Muscle of back (tissue), 11 donors: ENCODE measurements around the gene PFKFB3. TPM values are rescaled to one million over a fixed set of nuclear protein-coding genes. Genes with fewer than 3 reads are reported as not detected.
"Not testable (repeated sequence)": the region's sequence is repeated elsewhere in the genome, so short reads cannot be mapped to it uniquely, and the experiment has no call there.

Experiments used
- DNase-seq, 3 donors: peaks; one replicate each; pipeline versions ENCODE4 v3.0.0 to v3.0.0-alpha.2; 2013
- polyA plus RNA-seq, 10 donors: library from polyadenylated mRNA; unstranded; fragments of 120-200 nt; gene quantifications; one replicate each; pipeline ENCODE4 v1.2.1, GENCODE V29; 2013; ENCODE audit not compliant: insufficient read length in 10 of 10

PFKFB3 gene
- polyA plus RNA-seq, 10 donors = 9.2 to 15.8 (median 12.2) TPM

GRCh38 chr10:6233725-6234277 is 31.1 kb downstream of the PFKFB3 start:
- DNase-seq = no peak

DNA sequence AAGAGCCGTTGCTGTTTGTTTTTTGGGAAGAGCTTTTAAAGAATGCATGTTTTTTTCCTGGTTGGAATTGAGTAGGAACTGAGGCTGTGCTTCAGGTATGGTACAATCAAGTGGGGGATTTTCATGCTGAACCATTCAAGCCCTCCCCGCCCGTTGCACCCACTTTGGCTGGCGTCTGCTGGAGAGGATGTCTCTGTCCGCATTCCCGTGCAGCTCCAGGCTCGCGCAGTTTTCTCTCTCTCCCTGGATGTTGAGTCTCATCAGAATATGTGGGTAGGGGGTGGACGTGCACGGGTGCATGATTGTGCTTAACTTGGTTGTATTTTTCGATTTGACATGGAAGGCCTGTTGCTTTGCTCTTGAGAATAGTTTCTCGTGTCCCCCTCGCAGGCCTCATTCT is 31.6 kb downstream of the PFKFB3 start:
- no peak for DNase-seq

GRCh38 chr10:6236349-6237198 is 33.8 kb downstream of the PFKFB3 start:
- DNase-seq = no peak

- DNase-seq = no peak
These were observed 34.4 kb downstream of the PFKFB3 start for GRCh38 chr10:6237199-6237530.

DNA sequence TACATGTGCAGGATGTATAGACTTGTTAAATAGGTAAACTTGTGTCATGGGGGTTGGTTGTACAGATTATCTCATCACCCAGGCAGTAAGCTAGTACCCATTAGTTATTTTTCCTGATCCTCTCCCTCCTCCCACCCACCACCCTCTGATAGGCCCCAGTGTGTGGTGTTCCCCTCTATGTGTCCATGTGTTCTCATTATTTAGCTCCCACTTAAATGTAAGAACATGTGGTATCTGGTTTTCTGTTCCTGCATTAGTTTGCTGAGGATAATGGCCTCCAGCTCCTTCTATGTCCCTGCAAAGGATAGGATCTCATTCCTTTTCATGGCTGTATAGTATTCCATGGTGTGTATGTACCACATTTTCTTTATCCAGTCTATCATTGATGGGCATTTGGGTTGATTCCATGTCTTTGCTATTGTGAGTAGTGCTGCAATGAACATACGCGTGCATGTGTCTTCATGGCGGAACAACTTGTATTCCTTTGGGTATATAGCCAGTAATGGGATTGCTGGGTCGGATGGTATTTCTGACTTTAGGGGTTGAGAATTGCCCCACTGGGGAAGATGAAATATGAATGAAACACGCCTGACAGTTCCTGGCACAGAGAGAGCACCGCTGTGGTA is 36.0 kb downstream of the PFKFB3 start:
- not testable (repeated sequence) for DNase-seq

- peak in 1 of 3 donors; percentile 94 for DNase-seq
These were observed 36.7 kb downstream of the PFKFB3 start for GRCh38 chr10:6239213-6239991.

GRCh38 chr10:6240254-6240653 is 37.5 kb downstream of the PFKFB3 start:
- no peak for DNase-seq

DNA sequence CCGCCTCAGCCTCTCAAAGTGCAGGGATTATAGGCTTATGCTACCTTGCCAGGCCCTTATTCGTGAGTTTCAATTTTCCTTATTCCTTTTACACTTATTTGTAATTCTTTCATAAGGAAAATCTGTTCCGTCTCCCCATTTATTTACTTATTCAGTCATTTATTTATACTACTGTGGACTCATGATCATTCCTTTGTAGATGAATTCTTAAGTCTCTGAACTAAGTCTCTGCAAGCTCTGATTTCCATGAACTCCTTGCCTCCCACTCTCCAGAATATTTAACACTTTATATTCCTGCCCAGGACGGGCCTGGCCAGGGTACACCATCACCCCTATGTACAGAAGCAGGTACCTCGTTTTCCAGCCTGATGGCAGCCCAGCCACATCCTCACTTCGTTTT is 39.4 kb downstream of the PFKFB3 start:
- no peak for DNase-seq

DNA sequence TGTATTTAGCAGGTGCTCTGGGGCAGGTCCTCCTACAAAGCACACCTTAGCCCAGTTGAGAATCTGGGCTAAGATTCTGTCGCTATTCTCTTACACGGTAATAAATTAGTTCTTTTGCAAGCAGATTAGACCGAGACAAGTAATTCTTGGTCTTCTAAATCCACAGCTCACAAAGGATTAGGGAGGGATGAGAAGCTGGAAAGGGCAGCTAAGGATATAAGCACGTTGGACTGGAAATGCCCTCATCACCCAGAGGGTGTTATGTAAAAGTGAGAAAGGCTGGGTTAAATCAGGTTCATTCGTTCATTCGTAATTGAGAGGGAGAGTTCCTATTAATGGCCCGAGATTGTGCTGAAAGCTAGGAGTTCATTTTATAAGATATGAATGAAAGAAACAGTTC is 41.8 kb downstream of the PFKFB3 start:
- DNase-seq = no peak

DNA sequence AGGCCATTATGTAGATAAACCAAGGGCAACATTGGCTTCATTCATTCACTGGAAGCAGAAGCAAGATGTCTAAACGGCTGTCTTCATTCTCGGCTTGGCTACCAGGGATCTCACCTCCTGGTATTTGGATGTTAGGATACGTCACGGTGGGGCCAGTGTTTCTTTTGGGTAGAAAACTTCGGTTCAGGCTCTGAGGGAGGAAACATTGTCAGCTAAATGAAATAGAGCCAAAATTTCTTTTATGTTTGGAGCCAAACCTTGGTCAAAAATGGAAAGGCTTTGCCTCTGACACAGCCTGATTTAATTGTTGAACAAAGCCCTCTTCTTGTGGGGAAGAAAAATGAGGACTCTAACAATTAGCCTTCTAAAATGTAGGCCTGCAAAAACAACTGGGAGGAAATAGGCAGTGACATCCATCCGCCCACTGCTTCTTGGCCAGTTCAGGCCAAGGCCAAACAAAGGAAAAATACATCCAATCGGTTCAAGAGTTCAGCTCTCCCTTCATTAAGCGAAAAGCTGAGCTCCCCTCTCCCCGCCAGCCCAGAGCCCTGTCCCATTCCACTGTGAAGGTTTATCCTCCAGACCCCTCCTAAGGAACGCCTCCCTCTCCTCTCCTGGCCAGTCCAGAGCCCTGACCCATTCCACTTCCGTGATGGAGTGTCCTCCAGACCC is 44.4 kb downstream of the PFKFB3 start:
- no peak for DNase-seq

DNA sequence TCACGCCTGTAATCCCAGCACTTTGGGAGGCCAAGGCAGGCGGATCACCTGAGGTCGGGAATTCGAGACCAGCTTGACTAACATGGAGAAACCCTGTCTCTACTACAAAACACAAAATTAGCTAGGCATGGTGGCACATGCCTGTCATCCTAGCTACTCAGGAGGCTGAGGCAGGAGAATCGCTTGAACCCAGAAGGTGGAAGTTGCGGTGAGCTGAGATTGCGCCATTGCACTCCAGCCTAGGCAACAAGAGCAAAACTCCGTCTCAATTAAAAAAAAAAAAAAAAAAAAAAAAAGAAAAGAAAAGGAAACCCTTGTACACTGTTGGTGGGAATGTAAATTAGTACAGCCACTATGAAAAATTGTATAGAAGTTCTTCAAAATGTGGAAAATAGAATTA is 46.2 kb downstream of the PFKFB3 start:
- not testable (repeated sequence) for DNase-seq

GRCh38 chr10:6249698-6250097 is 47.0 kb downstream of the PFKFB3 start:
- no peak for DNase-seq

GRCh38 chr10:6250745-6251144 is 48.0 kb downstream of the PFKFB3 start:
- DNase-seq = no peak

DNA sequence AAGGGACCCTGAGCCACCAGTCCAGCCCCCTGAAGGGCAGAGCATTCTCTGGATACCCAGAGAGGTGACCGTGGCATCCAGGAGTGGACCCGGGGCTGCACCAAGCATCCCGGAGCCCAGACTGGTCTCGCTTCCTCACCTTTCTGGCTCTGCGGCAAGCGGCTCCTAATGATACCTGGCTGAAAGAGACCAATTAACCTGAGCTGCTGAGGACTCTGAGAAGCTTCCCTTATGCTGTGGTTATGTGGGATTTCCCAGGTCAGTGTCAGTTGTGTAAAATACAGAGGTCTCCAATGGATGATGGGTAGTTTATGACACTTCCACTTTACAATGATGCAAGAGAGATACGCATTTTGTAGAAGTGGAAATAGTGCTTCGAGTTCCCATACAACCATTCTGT is 51.5 kb downstream of the PFKFB3 start:
- DNase-seq = no peak

GRCh38 chr10:6255548-6256061 is 52.9 kb downstream of the PFKFB3 start:
- DNase-seq = no peak

GRCh38 chr10:6256439-6256838 is 53.7 kb downstream of the PFKFB3 start:
- DNase-seq = no peak

GRCh38 chr10:6259153-6259552 is 56.4 kb downstream of the PFKFB3 start:
- DNase-seq = no peak

- DNase-seq = no peak
These were observed 58.1 kb downstream of the PFKFB3 start for GRCh38 chr10:6260843-6261242.

- no peak for DNase-seq
These were observed 65.2 kb downstream of the PFKFB3 start for GRCh38 chr10:6267941-6268340.

DNA sequence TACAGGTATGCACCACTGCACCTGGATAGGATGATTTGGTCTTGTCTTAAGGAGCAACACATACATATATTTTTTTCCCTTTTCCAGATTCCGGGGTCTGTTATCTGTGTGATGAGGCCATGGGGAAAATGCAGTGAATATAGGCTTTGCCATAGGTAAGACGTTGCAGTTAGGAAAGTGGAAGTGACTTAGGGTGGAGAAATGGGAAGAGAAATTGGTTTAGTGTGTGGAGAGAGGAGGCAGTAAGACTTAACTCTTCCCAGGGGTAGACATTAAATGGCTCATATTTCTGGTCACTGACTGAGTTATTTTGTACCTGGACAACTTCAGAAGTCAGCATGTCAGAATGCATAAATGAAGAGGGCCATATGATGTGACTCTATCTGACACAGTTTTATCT is 66.7 kb downstream of the PFKFB3 start:
- no peak for DNase-seq
